WTC11 (cell line): ENCODE results near the gene KMT2A. TPM values are rescaled to one million over a fixed set of nuclear protein-coding genes. Genes with fewer than 3 reads are reported as not detected.

ENCODE experiments used
- ATAC-seq: fragments of 200-7000 bp; cut with Tn5 transposase; 2 replicates; pipeline ENCODE4 v1.10.0; 2021; ENCODE audit warnings: mild to moderate bottlenecking, moderate library complexity
- CTCF ChIA-PET: fragments of 300-600 bp; sonication (Branson Sonifier 250); formaldehyde crosslinking; loops from one replicate; lab custom pipeline; 2021; ENCODE audit warnings: antibody characterized with exemption; lab: Charles Lee
- POLR2A ChIA-PET: fragments of 350-600 bp; sonication (Branson Sonifier 250); formaldehyde crosslinking; loops from one replicate; lab custom pipeline; 2021; ENCODE audit warnings: antibody characterized with exemption; lab: Charles Lee
- DNase-seq: peaks from one replicate; pipeline ENCODE4 v3.0.0; 2021; ENCODE audit warnings: low spot score
- H3K27ac Mint-ChIP-seq: 2 replicates; pipeline ENCODE4 v1.8.0; 2021; ENCODE audit warnings: mixed read lengths
- H3K27me3 Mint-ChIP-seq: 2 replicates; pipeline ENCODE4 v1.8.0; 2021; ENCODE audit warnings: low read depth, mild to moderate bottlenecking, moderate library complexity, mixed read lengths
- H3K36me3 Mint-ChIP-seq: 2 replicates; pipeline ENCODE4 v1.8.0; 2021; ENCODE audit warnings: mixed read lengths
- H3K4me1 Mint-ChIP-seq: 2 replicates; pipeline ENCODE4 v1.8.0; 2022; ENCODE audit warnings: mixed read lengths
- H3K4me3 Mint-ChIP-seq: 2 replicates; pipeline ENCODE4 v1.8.0; 2021; ENCODE audit warnings: mild to moderate bottlenecking, moderate library complexity, mixed read lengths
- H3K9me3 Mint-ChIP-seq: 2 replicates; pipeline ENCODE4 v1.8.0; 2021; ENCODE audit warnings: mixed read lengths
- ATF1 ChIP-seq: sonication (generic); formaldehyde crosslinking; IDR thresholded peaks from 2 replicates; pipeline ENCODE4 v1.8.1; 2023; ENCODE audit warnings: mild to moderate bottlenecking, moderate library complexity, missing genetic modification reagents
- ESRRA ChIP-seq: sonication (generic); formaldehyde crosslinking; IDR thresholded peaks from 2 replicates; pipeline ENCODE4 v1.8.1; 2022; ENCODE audit warnings: mild to moderate bottlenecking, missing genetic modification reagents, borderline replicate concordance
- KAT7 ChIP-seq: sonication (generic); formaldehyde crosslinking; IDR thresholded peaks from 2 replicates; pipeline ENCODE4 v1.8.1; 2023; ENCODE audit warnings: missing genetic modification reagents, mild to moderate bottlenecking, borderline replicate concordance
- OVOL2 ChIP-seq: fragments of 250-450 bp; sonication (Bioruptor Pico); IDR thresholded peaks from 2 replicates; pipeline ENCODE4 v1.9.0; 2021; ENCODE audit warnings: mild to moderate bottlenecking, borderline replicate concordance
- PRRX2 ChIP-seq: fragments of 250-450 bp; sonication (Bioruptor Pico); IDR thresholded peaks from 2 replicates; pipeline ENCODE4 v1.8.0; 2021; ENCODE audit warnings: mild to moderate bottlenecking
- SP1 ChIP-seq: sonication (generic); formaldehyde crosslinking; conservative IDR thresholded peaks from 2 replicates; pipeline ENCODE4 v1.8.1; 2022; ENCODE audit warnings: missing genetic modification reagents
- TEAD1 ChIP-seq: sonication (generic); formaldehyde crosslinking; IDR thresholded peaks from 2 replicates; pipeline ENCODE4 v1.8.0; 2022; ENCODE audit warnings: mild to moderate bottlenecking, missing genetic modification reagents
- TEAD4 ChIP-seq: sonication (generic); formaldehyde crosslinking; IDR thresholded peaks from 2 replicates; pipeline ENCODE4 v1.8.0; 2022; ENCODE audit warnings: mild to moderate bottlenecking, missing genetic modification reagents
- ZBTB21 ChIP-seq: sonication (generic); formaldehyde crosslinking; IDR thresholded peaks from 2 replicates; pipeline ENCODE4 v1.8.1; 2023; ENCODE audit warnings: mild to moderate bottlenecking, missing genetic modification reagents, borderline replicate concordance
- ZNF317 ChIP-seq: sonication (generic); formaldehyde crosslinking; IDR thresholded peaks from 2 replicates; pipeline ENCODE4 v1.8.1; 2023; ENCODE audit warnings: low read depth, mild to moderate bottlenecking, moderate library complexity, missing genetic modification reagents, borderline replicate concordance
- ZNF423 ChIP-seq: fragments of 250-450 bp; sonication (Bioruptor Pico); IDR thresholded peaks from 2 replicates; pipeline ENCODE4 v2.1.2; 2022; ENCODE audit warnings: mild to moderate bottlenecking, moderate library complexity
- total RNA-seq: library from RNA; stranded (reverse); gene quantifications from 3 replicates; pipeline ENCODE4 v1.2.3, GENCODE V29; 2021
- TF ChIP-seq, protein P1 (sequence below): fragments of 200-600 bp; IDR thresholded peaks from 2 replicates; pipeline ENCODE4 v1.8.0; 2022; ENCODE audit warnings: antibody characterized with exemption
- TF ChIP-seq, protein P2 (sequence below): sonication (generic); formaldehyde crosslinking; IDR thresholded peaks from 2 replicates; pipeline ENCODE4 v1.8.1; 2023; ENCODE audit warnings: mild to moderate bottlenecking, missing genetic modification reagents, moderate library complexity
- TF ChIP-seq, protein P3 (sequence below): sonication (generic); formaldehyde crosslinking; IDR thresholded peaks from 2 replicates; pipeline ENCODE4 v1.8.1; 2023; ENCODE audit warnings: mild to moderate bottlenecking, missing genetic modification reagents, borderline replicate concordance
- TF ChIP-seq, protein P4 (sequence below): fragments of 250-450 bp; sonication (Bioruptor Pico); conservative IDR thresholded peaks from 2 replicates; pipeline ENCODE4 v1.9.0; 2021; ENCODE audit warnings: mild to moderate bottlenecking
- TF ChIP-seq, protein P5 (sequence below): sonication (generic); formaldehyde crosslinking; IDR thresholded peaks from 2 replicates; pipeline ENCODE4 v1.8.0; 2023; ENCODE audit warnings: mild to moderate bottlenecking, missing genetic modification reagents

KMT2A gene
- total RNA-seq, 1 experiment from 2014 or later, result 59.1 TPM

DNA sequence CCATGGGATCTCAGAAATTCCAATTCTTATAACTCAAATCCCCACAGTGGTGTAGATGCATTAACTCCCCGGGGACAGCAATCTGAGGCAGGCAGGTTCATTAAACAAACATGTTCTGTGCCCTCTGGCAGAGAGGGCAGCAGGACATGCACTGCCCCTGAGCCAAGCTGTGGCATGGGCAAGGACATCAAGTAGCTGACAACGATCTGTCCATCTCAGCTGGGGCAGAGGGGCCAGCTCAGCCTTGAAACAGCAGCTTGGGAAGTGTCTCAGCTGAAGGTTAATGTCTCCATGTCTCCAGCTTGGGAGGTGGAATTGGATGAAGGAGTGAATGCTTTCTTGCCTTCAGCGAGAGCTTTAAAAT lies 108.3 kb downstream of the KMT2A start:
- DNase-seq, result no peak
- ChIA-PET POLR2A (interaction anchor here (0.7 kb wide), 1 partner anchor 105 kb away, joined by 3 read pairs; no protein-coding TSS in a partner anchor), CTCF (no interaction called here)
- Mint-ChIP-seq H3K27ac (no peak overlapping the region), H3K9me3 (0 out of 2 replicates have a peak, but pooled peaks cover 6% of the 10 kb centered on the region), H3K27me3 (no peaks in the 10 kb centered on the region), H3K4me1 (no peaks in the 10 kb centered on the region), H3K36me3 (peaks cover 8% of the 10 kb centered on the region), H3K4me3 (no peak overlapping the region)
- ATAC-seq, result no peak
- no peak for TF ChIP-seq ESRRA (CRISPR knock-in tag)
- TF ChIP-seq ATF1 (CRISPR knock-in tag), result no peak
- TF ChIP-seq, protein P1, sequence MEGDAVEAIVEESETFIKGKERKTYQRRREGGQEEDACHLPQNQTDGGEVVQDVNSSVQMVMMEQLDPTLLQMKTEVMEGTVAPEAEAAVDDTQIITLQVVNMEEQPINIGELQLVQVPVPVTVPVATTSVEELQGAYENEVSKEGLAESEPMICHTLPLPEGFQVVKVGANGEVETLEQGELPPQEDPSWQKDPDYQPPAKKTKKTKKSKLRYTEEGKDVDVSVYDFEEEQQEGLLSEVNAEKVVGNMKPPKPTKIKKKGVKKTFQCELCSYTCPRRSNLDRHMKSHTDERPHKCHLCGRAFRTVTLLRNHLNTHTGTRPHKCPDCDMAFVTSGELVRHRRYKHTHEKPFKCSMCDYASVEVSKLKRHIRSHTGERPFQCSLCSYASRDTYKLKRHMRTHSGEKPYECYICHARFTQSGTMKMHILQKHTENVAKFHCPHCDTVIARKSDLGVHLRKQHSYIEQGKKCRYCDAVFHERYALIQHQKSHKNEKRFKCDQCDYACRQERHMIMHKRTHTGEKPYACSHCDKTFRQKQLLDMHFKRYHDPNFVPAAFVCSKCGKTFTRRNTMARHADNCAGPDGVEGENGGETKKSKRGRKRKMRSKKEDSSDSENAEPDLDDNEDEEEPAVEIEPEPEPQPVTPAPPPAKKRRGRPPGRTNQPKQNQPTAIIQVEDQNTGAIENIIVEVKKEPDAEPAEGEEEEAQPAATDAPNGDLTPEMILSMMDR, result no peak
- TF ChIP-seq, protein P2, sequence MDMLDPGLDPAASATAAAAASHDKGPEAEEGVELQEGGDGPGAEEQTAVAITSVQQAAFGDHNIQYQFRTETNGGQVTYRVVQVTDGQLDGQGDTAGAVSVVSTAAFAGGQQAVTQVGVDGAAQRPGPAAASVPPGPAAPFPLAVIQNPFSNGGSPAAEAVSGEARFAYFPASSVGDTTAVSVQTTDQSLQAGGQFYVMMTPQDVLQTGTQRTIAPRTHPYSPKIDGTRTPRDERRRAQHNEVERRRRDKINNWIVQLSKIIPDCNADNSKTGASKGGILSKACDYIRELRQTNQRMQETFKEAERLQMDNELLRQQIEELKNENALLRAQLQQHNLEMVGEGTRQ (CRISPR knock-in tag), result no peak
- no peak for TF ChIP-seq TEAD1 (CRISPR knock-in tag)
- no peak for TF ChIP-seq OVOL2 (CRISPR knock-in tag)
- TF ChIP-seq, protein P3, sequence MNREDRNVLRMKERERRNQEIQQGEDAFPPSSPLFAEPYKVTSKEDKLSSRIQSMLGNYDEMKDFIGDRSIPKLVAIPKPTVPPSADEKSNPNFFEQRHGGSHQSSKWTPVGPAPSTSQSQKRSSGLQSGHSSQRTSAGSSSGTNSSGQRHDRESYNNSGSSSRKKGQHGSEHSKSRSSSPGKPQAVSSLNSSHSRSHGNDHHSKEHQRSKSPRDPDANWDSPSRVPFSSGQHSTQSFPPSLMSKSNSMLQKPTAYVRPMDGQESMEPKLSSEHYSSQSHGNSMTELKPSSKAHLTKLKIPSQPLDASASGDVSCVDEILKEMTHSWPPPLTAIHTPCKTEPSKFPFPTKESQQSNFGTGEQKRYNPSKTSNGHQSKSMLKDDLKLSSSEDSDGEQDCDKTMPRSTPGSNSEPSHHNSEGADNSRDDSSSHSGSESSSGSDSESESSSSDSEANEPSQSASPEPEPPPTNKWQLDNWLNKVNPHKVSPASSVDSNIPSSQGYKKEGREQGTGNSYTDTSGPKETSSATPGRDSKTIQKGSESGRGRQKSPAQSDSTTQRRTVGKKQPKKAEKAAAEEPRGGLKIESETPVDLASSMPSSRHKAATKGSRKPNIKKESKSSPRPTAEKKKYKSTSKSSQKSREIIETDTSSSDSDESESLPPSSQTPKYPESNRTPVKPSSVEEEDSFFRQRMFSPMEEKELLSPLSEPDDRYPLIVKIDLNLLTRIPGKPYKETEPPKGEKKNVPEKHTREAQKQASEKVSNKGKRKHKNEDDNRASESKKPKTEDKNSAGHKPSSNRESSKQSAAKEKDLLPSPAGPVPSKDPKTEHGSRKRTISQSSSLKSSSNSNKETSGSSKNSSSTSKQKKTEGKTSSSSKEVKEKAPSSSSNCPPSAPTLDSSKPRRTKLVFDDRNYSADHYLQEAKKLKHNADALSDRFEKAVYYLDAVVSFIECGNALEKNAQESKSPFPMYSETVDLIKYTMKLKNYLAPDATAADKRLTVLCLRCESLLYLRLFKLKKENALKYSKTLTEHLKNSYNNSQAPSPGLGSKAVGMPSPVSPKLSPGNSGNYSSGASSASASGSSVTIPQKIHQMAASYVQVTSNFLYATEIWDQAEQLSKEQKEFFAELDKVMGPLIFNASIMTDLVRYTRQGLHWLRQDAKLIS, result no peak
- TF ChIP-seq, protein P4, sequence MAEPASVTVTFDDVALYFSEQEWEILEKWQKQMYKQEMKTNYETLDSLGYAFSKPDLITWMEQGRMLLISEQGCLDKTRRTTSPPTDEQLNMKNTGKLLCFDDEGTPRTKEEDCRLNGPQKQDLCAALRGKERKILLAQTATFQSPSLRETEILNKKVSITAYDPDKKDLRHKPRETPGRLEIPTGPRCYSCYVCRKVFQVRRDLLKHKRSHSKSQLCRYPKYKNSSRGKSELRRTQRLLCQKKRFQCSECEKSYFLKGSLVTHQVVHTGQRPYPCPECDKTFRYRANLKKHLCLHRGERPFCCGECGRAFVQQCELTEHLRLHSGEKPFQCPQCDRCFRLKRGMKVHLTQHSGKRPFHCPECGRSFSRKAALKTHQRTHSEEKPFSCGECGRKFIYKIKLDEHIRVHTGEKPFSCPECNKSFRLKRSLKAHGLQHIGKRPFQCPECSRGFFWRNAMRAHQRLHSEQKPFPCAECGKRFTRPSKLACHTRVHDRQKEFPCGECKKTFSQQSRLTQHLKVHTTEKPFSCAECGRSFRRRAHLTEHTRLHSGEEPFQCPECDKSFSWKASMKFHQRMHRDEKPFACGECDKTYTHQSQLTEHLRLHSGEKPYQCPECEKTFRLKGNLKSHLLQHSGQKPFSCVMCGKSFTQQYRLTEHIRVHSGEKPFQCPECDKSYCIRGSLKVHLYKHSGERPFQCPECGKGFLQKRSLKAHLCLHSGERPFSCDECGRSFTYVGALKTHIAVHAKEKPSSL (CRISPR knock-in tag), result no peak
- TF ChIP-seq, protein P5, sequence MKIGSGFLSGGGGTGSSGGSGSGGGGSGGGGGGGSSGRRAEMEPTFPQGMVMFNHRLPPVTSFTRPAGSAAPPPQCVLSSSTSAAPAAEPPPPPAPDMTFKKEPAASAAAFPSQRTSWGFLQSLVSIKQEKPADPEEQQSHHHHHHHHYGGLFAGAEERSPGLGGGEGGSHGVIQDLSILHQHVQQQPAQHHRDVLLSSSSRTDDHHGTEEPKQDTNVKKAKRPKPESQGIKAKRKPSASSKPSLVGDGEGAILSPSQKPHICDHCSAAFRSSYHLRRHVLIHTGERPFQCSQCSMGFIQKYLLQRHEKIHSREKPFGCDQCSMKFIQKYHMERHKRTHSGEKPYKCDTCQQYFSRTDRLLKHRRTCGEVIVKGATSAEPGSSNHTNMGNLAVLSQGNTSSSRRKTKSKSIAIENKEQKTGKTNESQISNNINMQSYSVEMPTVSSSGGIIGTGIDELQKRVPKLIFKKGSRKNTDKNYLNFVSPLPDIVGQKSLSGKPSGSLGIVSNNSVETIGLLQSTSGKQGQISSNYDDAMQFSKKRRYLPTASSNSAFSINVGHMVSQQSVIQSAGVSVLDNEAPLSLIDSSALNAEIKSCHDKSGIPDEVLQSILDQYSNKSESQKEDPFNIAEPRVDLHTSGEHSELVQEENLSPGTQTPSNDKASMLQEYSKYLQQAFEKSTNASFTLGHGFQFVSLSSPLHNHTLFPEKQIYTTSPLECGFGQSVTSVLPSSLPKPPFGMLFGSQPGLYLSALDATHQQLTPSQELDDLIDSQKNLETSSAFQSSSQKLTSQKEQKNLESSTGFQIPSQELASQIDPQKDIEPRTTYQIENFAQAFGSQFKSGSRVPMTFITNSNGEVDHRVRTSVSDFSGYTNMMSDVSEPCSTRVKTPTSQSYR, result no peak
- no peak for TF ChIP-seq TEAD4
- no peak for TF ChIP-seq SP1
- no peak for TF ChIP-seq ZNF423 (CRISPR knock-in tag)
- TF ChIP-seq ZBTB21 (CRISPR knock-in tag), result no peak
- TF ChIP-seq KAT7 (CRISPR knock-in tag), result no peak

DNA sequence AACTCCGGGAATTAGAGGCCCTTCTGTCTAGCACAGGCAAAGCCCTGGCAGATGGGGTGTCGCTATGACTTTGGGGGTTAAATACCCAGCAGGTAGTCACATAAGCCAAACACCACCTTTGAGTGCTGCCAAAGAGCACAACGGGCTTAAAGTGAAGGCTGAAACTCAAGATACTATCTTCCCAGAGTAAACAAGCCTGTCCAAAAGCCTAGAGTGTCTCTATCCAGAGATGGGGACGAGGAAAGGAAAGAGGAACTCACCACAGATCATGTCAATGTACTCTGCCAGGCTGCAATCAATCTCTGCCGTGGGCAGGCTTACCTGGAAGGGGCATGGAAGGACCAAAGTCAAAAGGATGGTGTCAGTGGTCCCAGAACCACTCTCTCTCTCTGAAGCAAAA lies 109.2 kb downstream of the KMT2A start:
- Mint-ChIP-seq H3K27me3 (no peaks in the 10 kb centered on the region), H3K9me3 (0 out of 2 replicates have a peak, but pooled peaks cover 2% of the 10 kb centered on the region), H3K4me1 (no peaks in the 10 kb centered on the region), H3K27ac (no peak overlapping the region), H3K36me3 (peaks cover 7% of the 10 kb centered on the region), H3K4me3 (no peak overlapping the region)
- no peak for DNase-seq
- ChIA-PET CTCF (no interaction called here), POLR2A (no interaction called here)
- ATAC-seq, result no peak
- TF ChIP-seq PRRX2 (no peak), ZNF317 (CRISPR knock-in tag) (no peak)
